Measurements from ENCODE around the gene CDK11A.

DNA sequence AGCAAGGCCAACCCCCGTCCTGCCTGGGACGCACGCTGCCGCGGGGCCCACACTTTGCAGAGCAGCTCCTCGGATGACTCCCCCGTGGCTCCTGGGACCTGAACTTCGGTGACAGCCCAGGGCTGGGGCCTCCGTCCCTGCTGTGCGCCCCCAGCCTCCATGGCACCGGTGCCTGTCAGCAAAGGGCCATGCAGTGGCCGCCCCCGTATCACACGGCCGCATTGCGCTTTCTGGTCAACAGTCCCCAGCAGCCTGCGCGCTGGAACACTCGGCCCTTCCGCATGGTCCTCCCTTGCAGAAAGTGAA lies 36.1 kb upstream of the CDK11A start:
- no peak for TF ChIP-seq EZH2 (IDR thresholded peaks at IDR 0.05; ENCODE audit: insufficient read depth, poor library complexity, severe bottlenecking)
- TF ChIP-seq EZH2phosphoT487 (IDR thresholded peaks at IDR 0.05; ENCODE audit: insufficient read depth, low read depth), result no peak
